GM23338 (cell line): ENCODE measurements around the gene LRRC47. TPM values are rescaled to one million over a fixed set of nuclear protein-coding genes. Genes with fewer than 3 reads are reported as not detected.
A peak's percentile ranks its signal among the peaks of the same experiment; 100 is the strongest.

Source experiments
- ATAC-seq: fragments of 200-7000 bp; cut with Tn5 transposase; 3 replicates; pipeline ENCODE4 v1.9.1; 2020
- DNase-seq: peaks from one replicate; pipeline ENCODE4 v3.0.0-alpha.2; 2015; ENCODE audit warnings: low spot score
- H2AFZ ChIP-seq: fragments of 200-600 bp; sonication (generic); 2 replicates; pipeline ENCODE4 v1.8.0; 2016; ENCODE audit warnings: antibody characterized with exemption, mild to moderate bottlenecking, moderate library complexity
- H3F3A ChIP-seq: fragments of 200-600 bp; sonication (generic); replicated peaks from 2 replicates; pipeline ENCODE4 v1.8.0; 2017; ENCODE audit warnings: antibody characterized with exemption, mixed run types, low read depth
- H3K27ac ChIP-seq: fragments of 200-600 bp; sonication (generic); 2 replicates; pipeline ENCODE4 v1.6.1; 2016; ENCODE audit warnings: low read depth
- H3K27me3 ChIP-seq: fragments of 200-600 bp; sonication (generic); 2 replicates; pipeline ENCODE4 v1.8.0; 2016; ENCODE audit warnings: mild to moderate bottlenecking, mixed run types, moderate library complexity; ENCODE audit not compliant: insufficient read depth
- H3K36me3 ChIP-seq: fragments of 200-600 bp; sonication (generic); 2 replicates; pipeline ENCODE4 v1.8.0; 2016; ENCODE audit warnings: mild to moderate bottlenecking; ENCODE audit not compliant: insufficient read depth
- H3K4me1 ChIP-seq: fragments of 200-600 bp; sonication (generic); 2 replicates; pipeline ENCODE4 v1.8.0; 2016; ENCODE audit warnings: mild to moderate bottlenecking, moderate library complexity; ENCODE audit not compliant: insufficient read depth
- H3K4me2 ChIP-seq: fragments of 200-600 bp; sonication (generic); 2 replicates; pipeline ENCODE4 v1.7.1; 2017; ENCODE audit warnings: mixed run types
- H3K4me3 ChIP-seq: fragments of 200-600 bp; sonication (generic); 2 replicates; pipeline ENCODE4 v1.6.1; 2016; ENCODE audit warnings: mixed run types
- H3K79me2 ChIP-seq: fragments of 200-600 bp; sonication (generic); replicated peaks from 2 replicates; pipeline ENCODE4 v1.8.0; 2017; ENCODE audit warnings: mild to moderate bottlenecking; ENCODE audit not compliant: insufficient read depth
- H3K9me2 ChIP-seq: fragments of 200-600 bp; sonication (generic); 2 replicates; pipeline ENCODE4 v1.8.0; 2017; ENCODE audit not compliant: insufficient read depth
- H4K20me1 ChIP-seq: fragments of 200-600 bp; sonication (generic); replicated peaks from 2 replicates; pipeline ENCODE4 v1.8.0; 2017; ENCODE audit warnings: mild to moderate bottlenecking; ENCODE audit not compliant: insufficient read depth
- H3K27ac Mint-ChIP-seq: 2 replicates; pipeline ENCODE4 v1.8.0; 2020; ENCODE audit warnings: inconsistent platforms, mild to moderate bottlenecking, moderate library complexity, mixed read lengths
- H3K27me3 Mint-ChIP-seq: 3 replicates; pipeline ENCODE4 v1.8.0; 2022; ENCODE audit warnings: low read depth, mild to moderate bottlenecking, moderate library complexity, mixed read lengths, inconsistent platforms; ENCODE audit not compliant: insufficient read depth, poor library complexity
- H3K36me3 Mint-ChIP-seq: 3 replicates; pipeline ENCODE4 v1.8.0; 2021; ENCODE audit warnings: low read depth, mild to moderate bottlenecking, inconsistent platforms, moderate library complexity, mixed read lengths
- H3K4me1 Mint-ChIP-seq: 3 replicates; pipeline ENCODE4 v1.8.0; 2020; ENCODE audit warnings: mild to moderate bottlenecking, inconsistent platforms, mixed read lengths
- H3K4me3 Mint-ChIP-seq: 3 replicates; pipeline ENCODE4 v1.8.0; 2021; ENCODE audit warnings: moderate library complexity, mild to moderate bottlenecking, inconsistent platforms, mixed read lengths
- H3K9me3 Mint-ChIP-seq: 3 replicates; pipeline ENCODE4 v1.8.0; 2020; ENCODE audit warnings: moderate library complexity, mild to moderate bottlenecking, inconsistent platforms, mixed read lengths
- CREB1 ChIP-seq: fragments of 250-450 bp; sonication (Bioruptor Pico); IDR thresholded peaks from 2 replicates; pipeline ENCODE4 v1.5.0; 2020; ENCODE audit warnings: low read depth, mild to moderate bottlenecking, moderate library complexity
- ETS1 ChIP-seq: IDR thresholded peaks from 2 replicates; pipeline ENCODE4 v1.6.1; 2016; ENCODE audit warnings: antibody characterized with exemption
- EZH2 ChIP-seq: fragments of 200-600 bp; sonication (generic); IDR thresholded peaks from one replicate; pipeline ENCODE4 v1.8.0; 2017; ENCODE audit warnings: antibody characterized with exemption, mild to moderate bottlenecking, low read depth; ENCODE audit not compliant: unreplicated experiment
- EZH2phosphoT487 ChIP-seq: fragments of 200-600 bp; sonication (generic); IDR thresholded peaks from one replicate; pipeline ENCODE4 v1.8.1; 2018; ENCODE audit warnings: antibody characterized with exemption; ENCODE audit not compliant: unreplicated experiment
- JUNB ChIP-seq: IDR thresholded peaks from one replicate; pipeline ENCODE4 v1.6.1; 2016; ENCODE audit warnings: antibody characterized with exemption; ENCODE audit not compliant: unreplicated experiment
- NANOG ChIP-seq: IDR thresholded peaks from 2 replicates; pipeline ENCODE4 v1.6.1; 2016; ENCODE audit warnings: antibody characterized with exemption, borderline replicate concordance
- POLR2AphosphoS5 ChIP-seq: IDR thresholded peaks from 2 replicates; pipeline ENCODE4 v1.6.1; 2016; ENCODE audit warnings: antibody characterized with exemption, low read depth
- REST ChIP-seq: IDR thresholded peaks from one replicate; pipeline ENCODE4 v1.6.1; 2018; ENCODE audit warnings: antibody characterized with exemption; ENCODE audit not compliant: unreplicated experiment
- STAT1 ChIP-seq: IDR thresholded peaks from one replicate; pipeline ENCODE4 v1.6.1; 2016; ENCODE audit warnings: antibody characterized with exemption; ENCODE audit not compliant: unreplicated experiment
- ZNF114 ChIP-seq: fragments of 250-450 bp; sonication (Bioruptor Pico); IDR thresholded peaks from 2 replicates; pipeline ENCODE4 v1.5.0; 2020; ENCODE audit warnings: mild to moderate bottlenecking, moderate library complexity
- ZNF331 ChIP-seq: fragments of 250-450 bp; sonication (Bioruptor Pico); IDR thresholded peaks from 2 replicates; pipeline ENCODE4 v1.5.0; 2020; ENCODE audit warnings: low read depth, mild to moderate bottlenecking, moderate library complexity
- polyA plus RNA-seq: library from polyadenylated mRNA; unstranded; fragments of >200 nt; fragmentation: Nextera tagmentation; extraction: Ambion mirVana; gene quantifications from 2 replicates; pipeline ENCODE4 v1.2.1, GENCODE V29; 2016
- total RNA-seq: library from RNA; depleted of rRNA; stranded (reverse); fragments of >200 nt; shearing (Covaris generic); gene quantifications from 2 replicates; pipeline ENCODE4 v1.2.3, GENCODE V29; 2014
- TF ChIP-seq, protein P1 (sequence below), 2 experiments: fragments of 200-600 bp in 1 of 2; sonication (generic) in 1 of 2; conservative IDR thresholded peaks; 2 replicates each; pipeline versions ENCODE4 v1.5.1 to v1.6.1; 2016 to 2017; ENCODE audit warnings: antibody characterized with exemption in 2 of 2, low read depth in 2 of 2, mild to moderate bottlenecking in 2 of 2, moderate library complexity in 1 of 2
- TF ChIP-seq, protein P2 (sequence below): fragments of 250-450 bp; sonication (Bioruptor Pico); IDR thresholded peaks from 2 replicates; pipeline ENCODE4 v1.5.0; 2020; ENCODE audit warnings: mild to moderate bottlenecking, moderate library complexity

The LRRC47 gene
- total and polyA plus RNA-seq, 2 experiments from 2014 or later: 15.8 to 76.8 TPM

DNA sequence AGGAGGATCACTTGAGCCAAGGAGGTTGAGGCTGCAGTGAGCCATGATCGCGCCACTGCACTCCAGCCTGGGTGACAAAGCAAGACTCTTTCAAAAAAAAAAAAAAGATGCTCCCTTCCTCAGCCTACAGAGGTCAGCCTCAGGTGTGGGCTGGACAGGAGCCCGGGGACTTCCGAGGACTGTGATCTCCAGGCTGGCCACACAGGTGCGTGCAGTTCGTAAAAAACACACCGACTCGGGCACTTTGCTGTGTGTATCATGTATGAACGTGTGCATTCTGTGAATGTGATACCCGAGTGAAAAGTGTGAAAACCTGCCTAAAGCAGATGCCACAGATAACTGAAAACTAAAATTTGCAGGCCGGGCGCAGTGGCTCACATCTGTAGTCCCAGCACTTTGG is 52.5 kb downstream of the LRRC47 start:
- no peaks in the 10 kb centered on the region for H3K9me3 Mint-ChIP-seq
- peaks cover 15% of the 10 kb centered on the region for H3K27me3 Mint-ChIP-seq
- H3K36me3 Mint-ChIP-seq: peaks cover 40% of the 10 kb centered on the region
- ATAC-seq (no peak), DNase-seq (no peak)
- no peak overlapping the region for H2AFZ ChIP-seq
- H3K27me3 ChIP-seq: no peaks in the 10 kb centered on the region
- peaks cover 28% of the 10 kb centered on the region for H3K4me1 Mint-ChIP-seq
- peaks cover 12% of the 10 kb centered on the region for H4K20me1 ChIP-seq
- no peak overlapping the region for H3K4me3 Mint-ChIP-seq
- H3K4me1 ChIP-seq: peaks cover 13% of the 10 kb centered on the region; the same call in 1 of the 2 replicates
- peaks cover 34% of the 10 kb centered on the region for H3K79me2 ChIP-seq
- TF ChIP-seq ZNF331 (no peak), ZNF114 (CRISPR knock-in tag) (no peak), CREB1 (CRISPR knock-in tag) (no peak), STAT1 (no peak), EZH2 (no peak), EZH2phosphoT487 (no peak), JUNB (no peak), NANOG (no peak), REST (no peak), POLR2AphosphoS5 (no peak), ETS1 (no peak)
- TF ChIP-seq, protein P1, sequence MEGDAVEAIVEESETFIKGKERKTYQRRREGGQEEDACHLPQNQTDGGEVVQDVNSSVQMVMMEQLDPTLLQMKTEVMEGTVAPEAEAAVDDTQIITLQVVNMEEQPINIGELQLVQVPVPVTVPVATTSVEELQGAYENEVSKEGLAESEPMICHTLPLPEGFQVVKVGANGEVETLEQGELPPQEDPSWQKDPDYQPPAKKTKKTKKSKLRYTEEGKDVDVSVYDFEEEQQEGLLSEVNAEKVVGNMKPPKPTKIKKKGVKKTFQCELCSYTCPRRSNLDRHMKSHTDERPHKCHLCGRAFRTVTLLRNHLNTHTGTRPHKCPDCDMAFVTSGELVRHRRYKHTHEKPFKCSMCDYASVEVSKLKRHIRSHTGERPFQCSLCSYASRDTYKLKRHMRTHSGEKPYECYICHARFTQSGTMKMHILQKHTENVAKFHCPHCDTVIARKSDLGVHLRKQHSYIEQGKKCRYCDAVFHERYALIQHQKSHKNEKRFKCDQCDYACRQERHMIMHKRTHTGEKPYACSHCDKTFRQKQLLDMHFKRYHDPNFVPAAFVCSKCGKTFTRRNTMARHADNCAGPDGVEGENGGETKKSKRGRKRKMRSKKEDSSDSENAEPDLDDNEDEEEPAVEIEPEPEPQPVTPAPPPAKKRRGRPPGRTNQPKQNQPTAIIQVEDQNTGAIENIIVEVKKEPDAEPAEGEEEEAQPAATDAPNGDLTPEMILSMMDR (conservative IDR thresholded peaks at IDR 0.05; ENCODE audit: low read depth in 2 of 2): no peak
- TF ChIP-seq, protein P2, sequence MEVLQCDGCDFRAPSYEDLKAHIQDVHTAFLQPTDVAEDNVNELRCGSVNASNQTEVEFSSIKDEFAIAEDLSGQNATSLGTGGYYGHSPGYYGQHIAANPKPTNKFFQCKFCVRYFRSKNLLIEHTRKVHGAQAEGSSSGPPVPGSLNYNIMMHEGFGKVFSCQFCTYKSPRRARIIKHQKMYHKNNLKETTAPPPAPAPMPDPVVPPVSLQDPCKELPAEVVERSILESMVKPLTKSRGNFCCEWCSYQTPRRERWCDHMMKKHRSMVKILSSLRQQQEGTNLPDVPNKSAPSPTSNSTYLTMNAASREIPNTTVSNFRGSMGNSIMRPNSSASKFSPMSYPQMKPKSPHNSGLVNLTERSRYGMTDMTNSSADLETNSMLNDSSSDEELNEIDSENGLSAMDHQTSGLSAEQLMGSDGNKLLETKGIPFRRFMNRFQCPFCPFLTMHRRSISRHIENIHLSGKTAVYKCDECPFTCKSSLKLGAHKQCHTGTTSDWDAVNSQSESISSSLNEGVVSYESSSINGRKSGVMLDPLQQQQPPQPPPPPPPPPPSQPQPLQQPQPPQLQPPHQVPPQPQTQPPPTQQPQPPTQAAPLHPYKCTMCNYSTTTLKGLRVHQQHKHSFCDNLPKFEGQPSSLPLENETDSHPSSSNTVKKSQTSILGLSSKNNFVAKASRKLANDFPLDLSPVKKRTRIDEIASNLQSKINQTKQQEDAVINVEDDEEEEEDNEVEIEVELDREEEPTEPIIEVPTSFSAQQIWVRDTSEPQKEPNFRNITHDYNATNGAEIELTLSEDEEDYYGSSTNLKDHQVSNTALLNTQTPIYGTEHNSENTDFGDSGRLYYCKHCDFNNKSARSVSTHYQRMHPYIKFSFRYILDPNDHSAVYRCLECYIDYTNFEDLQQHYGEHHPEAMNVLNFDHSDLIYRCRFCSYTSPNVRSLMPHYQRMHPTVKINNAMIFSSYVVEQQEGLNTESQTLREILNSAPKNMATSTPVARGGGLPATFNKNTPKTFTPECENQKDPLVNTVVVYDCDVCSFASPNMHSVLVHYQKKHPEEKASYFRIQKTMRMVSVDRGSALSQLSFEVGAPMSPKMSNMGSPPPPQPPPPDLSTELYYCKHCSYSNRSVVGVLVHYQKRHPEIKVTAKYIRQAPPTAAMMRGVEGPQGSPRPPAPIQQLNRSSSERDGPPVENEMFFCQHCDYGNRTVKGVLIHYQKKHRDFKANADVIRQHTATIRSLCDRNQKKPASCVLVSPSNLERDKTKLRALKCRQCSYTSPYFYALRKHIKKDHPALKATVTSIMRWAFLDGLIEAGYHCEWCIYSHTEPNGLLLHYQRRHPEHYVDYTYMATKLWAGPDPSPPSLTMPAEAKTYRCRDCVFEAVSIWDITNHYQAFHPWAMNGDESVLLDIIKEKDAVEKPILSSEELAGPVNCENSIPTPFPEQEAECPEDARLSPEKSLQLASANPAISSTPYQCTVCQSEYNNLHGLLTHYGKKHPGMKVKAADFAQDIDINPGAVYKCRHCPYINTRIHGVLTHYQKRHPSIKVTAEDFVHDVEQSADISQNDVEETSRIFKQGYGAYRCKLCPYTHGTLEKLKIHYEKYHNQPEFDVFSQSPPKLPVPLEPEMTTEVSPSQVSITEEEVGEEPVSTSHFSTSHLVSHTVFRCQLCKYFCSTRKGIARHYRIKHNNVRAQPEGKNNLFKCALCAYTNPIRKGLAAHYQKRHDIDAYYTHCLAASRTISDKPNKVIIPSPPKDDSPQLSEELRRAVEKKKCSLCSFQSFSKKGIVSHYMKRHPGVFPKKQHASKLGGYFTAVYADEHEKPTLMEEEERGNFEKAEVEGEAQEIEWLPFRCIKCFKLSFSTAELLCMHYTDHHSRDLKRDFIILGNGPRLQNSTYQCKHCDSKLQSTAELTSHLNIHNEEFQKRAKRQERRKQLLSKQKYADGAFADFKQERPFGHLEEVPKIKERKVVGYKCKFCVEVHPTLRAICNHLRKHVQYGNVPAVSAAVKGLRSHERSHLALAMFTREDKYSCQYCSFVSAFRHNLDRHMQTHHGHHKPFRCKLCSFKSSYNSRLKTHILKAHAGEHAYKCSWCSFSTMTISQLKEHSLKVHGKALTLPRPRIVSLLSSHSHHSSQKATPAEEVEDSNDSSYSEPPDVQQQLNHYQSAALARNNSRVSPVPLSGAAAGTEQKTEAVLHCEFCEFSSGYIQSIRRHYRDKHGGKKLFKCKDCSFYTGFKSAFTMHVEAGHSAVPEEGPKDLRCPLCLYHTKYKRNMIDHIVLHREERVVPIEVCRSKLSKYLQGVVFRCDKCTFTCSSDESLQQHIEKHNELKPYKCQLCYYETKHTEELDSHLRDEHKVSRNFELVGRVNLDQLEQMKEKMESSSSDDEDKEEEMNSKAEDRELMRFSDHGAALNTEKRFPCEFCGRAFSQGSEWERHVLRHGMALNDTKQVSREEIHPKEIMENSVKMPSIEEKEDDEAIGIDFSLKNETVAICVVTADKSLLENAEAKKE (CRISPR knock-in tag): no peak
- no peaks in the 10 kb centered on the region for H3K9me2 ChIP-seq
- H3K4me2 ChIP-seq: 0 out of 2 replicates have a peak overlapping the region, but pooled peaks have one; percentile 14
- H3K27ac Mint-ChIP-seq: no peak overlapping the region
- 0 out of 2 replicates have a peak, but pooled peaks cover 8% of the 10 kb centered on the region for H3F3A ChIP-seq
- no peak overlapping the region; the same call in 1 of the 2 replicates for H3K27ac ChIP-seq
- no peaks in the 10 kb centered on the region for H3K36me3 ChIP-seq
- H3K4me3 ChIP-seq: no peak overlapping the region
